Peyer's patch (tissue), 4 donors: ENCODE results near the gene DHRSX.
"Not testable (repeated sequence)": the region's sequence is repeated elsewhere in the genome, so short reads cannot be mapped to it uniquely, and the experiment has no call there.

Experiments
- POLR2A ChIP-seq, 2 donors: fragments of 450-650 bp; IDR thresholded peaks; one replicate each; pipeline ENCODE4 v1.5.1; 2017; ENCODE audit warnings: antibody characterized with exemption in 2 of 2, mild to moderate bottlenecking in 2 of 2, moderate library complexity in 2 of 2
- TF ChIP-seq, protein P1 (sequence below), 6 experiments: fragments of 450-650 bp in 4 of 6; fragments of 200-600 bp in 2 of 6; sonication (generic) in 1 of 6; IDR thresholded peaks; one replicate each; pipeline ENCODE4 v1.5.1; 2017 to 2019; ENCODE audit warnings: antibody characterized with exemption in 6 of 6, mild to moderate bottlenecking in 3 of 6, moderate library complexity in 1 of 6

DNA sequence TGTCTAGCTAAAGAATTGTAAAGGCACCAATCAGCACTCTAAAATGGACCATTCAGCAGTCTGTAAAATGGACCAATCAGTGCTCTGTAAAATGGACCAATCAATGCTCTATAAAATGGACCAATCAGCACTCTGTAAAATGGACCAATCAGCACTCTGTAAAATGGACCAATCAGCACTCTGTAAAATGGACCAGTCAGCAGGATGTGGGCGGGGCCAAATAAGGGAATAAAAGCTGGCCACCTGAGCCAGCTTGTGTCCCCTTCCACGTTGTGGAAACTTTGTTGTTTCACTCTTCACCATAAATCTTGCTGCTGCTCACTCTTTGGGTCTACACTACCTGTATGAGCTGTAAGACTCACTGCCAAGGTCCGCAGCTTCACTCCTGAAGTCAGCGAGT is 230.0 kb downstream of the DHRSX start:
- TF ChIP-seq POLR2A (IDR thresholded peaks at IDR 0.05) = not testable (repeated sequence)
- TF ChIP-seq, protein P1, sequence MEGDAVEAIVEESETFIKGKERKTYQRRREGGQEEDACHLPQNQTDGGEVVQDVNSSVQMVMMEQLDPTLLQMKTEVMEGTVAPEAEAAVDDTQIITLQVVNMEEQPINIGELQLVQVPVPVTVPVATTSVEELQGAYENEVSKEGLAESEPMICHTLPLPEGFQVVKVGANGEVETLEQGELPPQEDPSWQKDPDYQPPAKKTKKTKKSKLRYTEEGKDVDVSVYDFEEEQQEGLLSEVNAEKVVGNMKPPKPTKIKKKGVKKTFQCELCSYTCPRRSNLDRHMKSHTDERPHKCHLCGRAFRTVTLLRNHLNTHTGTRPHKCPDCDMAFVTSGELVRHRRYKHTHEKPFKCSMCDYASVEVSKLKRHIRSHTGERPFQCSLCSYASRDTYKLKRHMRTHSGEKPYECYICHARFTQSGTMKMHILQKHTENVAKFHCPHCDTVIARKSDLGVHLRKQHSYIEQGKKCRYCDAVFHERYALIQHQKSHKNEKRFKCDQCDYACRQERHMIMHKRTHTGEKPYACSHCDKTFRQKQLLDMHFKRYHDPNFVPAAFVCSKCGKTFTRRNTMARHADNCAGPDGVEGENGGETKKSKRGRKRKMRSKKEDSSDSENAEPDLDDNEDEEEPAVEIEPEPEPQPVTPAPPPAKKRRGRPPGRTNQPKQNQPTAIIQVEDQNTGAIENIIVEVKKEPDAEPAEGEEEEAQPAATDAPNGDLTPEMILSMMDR (IDR thresholded peaks at IDR 0.05) = not testable (repeated sequence)
